ENCODE measurements around the gene TOP1.

GRCh38 chr20:40990542-40991120 lies 38.0 kb upstream of the TOP1 start:
- TF ChIP-seq TCF7L2 (IDR thresholded peaks at IDR 0.05; ENCODE audit: borderline replicate concordance, low read depth, low read length): no peak
- no peak for TF ChIP-seq ZNF677 (tag by site-specific recombination; IDR thresholded peaks at IDR 0.05)
- no peak for TF ChIP-seq REST (tag by site-specific recombination; IDR thresholded peaks at IDR 0.05)
- no peak for TF ChIP-seq ZNF518A (tag by site-specific recombination; conservative IDR thresholded peaks at IDR 0.05; ENCODE audit: low read depth)
- TF ChIP-seq ZNF121 (tag by site-specific recombination; IDR thresholded peaks at IDR 0.05): no peak
- TF ChIP-seq ZNF449 (tag by site-specific recombination; IDR thresholded peaks at IDR 0.05): no peak
- no peak for TF ChIP-seq ZNF48 (tag by site-specific recombination; IDR thresholded peaks at IDR 0.05)
- no peak for TF ChIP-seq ZNF274 (IDR thresholded peaks at IDR 0.05; ENCODE audit: low read length)
- no peak for TF ChIP-seq ZNF274 (tag by site-specific recombination; IDR thresholded peaks at IDR 0.05; ENCODE audit: borderline replicate concordance)
- peak; percentile 79 for TF ChIP-seq CTCF (tag by site-specific recombination; IDR thresholded peaks at IDR 0.05)
- no peak for TF ChIP-seq PRDM2 (tag by site-specific recombination; IDR thresholded peaks at IDR 0.05; ENCODE audit: borderline replicate concordance)
- TF ChIP-seq ZBTB21 (tag by site-specific recombination; IDR thresholded peaks at IDR 0.05): no peak

Data from HEK293 (cell line).